DMS 273 (cell line): ENCODE measurements around the gene NEDD1.

Experiments used
- DNase-seq: peaks from one replicate; lab custom pipeline; 2025; ENCODE audit not compliant: unreplicated experiment; lab: John Stamatoyannopoulos, UW

NEDD1 gene

DNA sequence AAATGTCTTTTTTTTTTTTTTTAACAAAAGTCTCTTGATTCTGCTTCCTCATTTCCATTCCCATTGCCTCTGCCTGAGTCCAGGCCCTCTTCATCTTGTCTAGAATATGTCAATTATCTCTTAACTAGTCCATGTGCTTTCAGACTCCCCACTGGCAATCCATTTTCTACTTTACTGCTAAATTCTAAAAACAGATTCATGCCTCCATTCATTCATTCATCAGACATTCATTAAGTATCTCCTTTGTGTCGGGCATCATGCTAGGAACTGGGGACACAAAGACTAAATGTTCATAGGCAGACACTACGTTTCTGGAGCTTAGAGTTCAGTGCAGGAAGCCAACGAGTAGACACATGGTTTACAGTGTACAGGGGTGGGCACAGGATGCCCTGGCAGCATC lies 9.6 kb upstream of the NEDD1 start:
- no peak for DNase-seq

DNA sequence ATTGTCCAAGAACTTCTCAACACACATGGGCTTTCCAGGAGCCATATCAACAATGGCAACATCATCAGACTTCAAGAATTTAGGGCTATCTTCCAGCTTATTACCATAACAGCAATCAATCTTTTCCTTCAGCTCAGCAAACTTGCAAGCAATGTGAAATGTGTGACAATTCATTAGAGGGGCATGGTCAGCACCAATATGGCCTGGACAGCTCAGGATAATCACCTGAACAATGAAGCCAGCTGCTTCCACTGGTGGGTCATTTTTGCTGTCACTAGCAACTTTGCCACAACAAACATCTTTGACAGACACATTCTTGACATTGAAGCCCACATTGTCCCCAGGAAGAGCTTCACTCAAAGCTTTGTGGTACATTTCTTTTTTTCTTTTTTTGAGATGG lies 5.9 kb upstream of the NEDD1 start:
- DNase-seq, result no peak

DNA sequence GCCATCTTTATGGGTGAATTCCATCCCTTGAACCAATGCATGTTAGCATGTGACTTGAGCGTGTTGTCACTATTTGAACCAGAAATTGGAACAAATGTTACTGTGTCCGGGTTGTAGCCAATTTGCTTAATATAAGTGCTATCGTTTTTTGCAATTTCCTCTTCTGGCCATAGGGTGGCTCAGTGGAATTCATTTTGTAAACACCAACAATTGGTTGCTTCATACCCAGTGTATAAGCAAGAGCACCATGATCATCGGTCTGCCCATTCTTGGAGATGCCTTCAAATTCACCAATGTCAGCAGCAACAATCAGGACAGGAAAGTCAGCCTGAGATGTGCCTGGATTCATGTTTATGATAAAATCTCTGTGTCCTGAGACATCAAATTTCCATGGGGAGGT lies 5.0 kb upstream of the NEDD1 start:
- DNase-seq, result peak; percentile 1

DNA sequence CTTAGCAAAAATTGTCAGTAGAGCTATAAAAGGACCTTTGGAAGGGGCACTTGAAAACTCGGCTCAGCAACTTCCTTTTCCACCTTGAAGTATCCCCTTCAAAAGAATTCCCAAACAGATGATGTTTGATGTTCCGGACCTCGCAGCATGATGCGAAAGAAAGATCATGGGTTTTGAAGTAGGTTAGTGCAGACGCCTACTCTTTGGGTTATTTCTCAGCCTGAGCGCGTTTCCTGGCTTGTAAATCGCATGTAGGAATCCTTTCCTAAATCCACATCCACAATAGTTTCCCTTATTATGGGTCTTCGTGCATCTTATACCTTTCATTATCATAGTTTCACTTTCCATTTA lies 584 bp upstream of the NEDD1 start:
- no peak for DNase-seq

DNA sequence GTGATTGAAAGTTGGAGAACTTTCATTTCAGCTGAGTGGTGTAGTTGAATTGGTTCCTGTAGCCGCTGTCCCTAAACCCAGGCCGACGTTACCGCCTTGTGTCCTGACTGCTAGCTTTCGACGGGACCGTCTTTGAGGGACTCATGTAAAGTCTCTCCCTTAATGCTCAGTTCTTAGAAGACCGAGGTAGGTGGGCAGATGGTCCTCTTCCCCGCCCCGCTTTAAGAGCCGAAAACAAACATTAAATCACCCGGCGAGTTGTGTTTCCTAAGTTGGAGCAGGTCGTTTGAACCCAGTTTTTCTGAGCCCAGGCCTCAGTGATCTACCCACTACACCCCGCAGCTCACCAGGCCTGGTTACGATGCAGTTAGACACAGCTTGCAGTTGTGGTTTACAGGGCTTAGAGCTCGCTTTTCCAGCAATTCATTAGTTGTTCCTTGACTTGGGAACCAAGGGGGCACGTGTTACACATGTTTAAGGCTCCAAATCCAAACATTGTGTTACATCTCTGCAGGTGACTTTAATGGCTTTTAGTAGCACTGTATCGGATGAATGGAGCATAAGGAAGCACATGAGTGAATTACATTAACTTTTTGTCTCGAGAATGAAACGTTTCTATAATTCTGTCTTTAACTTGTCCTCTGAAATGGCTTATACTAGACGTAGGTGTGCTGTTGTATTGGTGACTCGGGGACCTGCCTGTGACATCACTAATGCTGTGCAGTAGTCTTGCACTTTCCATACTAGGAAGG lies 790 bp downstream of the NEDD1 start:
- peak; percentile 60 for DNase-seq

DNA sequence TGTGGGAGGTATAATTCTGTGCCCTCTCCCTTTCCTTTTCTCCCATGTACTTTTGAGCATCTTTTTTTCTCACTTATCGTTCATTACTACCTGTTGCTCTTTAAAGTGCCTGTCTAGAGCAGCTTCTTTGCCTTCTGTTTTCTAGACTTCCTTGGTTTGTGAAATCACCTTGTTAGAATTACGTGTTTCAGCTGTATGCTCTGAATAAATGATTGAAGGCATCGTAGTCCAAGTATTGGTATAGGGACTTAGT lies 1.3 kb downstream of the NEDD1 start:
- no peak for DNase-seq

DNA sequence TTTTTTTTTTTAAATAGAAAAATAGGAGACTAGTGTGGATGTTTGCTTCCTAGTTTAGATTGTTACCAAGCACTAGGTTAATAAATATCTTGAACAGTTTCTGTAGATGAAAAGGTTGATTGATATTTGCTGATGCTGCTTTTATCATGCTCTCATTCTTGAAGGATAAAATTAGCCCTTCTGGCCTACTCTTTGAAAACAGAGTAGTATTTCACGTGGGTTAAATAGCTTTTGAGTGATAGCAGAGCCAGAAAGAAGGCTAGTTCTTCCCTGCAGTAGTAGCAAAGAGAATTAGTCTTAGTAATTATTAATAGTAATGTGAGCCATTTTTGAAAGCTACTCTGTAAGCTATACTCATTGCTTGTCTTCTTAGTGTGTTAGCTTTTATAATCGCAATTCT lies 5.2 kb downstream of the NEDD1 start:
- no peak for DNase-seq

DNA sequence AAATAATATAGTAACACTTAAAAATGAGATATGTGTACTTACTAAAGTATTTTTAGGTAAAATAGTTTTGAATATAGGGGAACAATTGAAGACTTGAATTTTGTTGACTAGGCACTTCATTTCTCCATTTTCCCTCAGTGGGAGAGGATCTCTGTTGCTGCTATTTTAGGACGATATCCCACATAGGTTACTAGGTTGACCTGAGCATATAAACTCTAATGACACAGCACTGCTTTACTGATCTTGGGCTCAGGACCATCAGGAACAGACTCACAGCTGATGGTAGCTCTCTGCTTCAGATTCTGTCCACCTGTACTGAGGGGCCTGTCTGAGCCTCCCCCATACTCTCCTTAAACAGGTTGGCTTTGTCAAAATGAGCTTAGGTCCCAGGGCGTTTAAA lies 5.9 kb downstream of the NEDD1 start:
- no peak for DNase-seq

DNA sequence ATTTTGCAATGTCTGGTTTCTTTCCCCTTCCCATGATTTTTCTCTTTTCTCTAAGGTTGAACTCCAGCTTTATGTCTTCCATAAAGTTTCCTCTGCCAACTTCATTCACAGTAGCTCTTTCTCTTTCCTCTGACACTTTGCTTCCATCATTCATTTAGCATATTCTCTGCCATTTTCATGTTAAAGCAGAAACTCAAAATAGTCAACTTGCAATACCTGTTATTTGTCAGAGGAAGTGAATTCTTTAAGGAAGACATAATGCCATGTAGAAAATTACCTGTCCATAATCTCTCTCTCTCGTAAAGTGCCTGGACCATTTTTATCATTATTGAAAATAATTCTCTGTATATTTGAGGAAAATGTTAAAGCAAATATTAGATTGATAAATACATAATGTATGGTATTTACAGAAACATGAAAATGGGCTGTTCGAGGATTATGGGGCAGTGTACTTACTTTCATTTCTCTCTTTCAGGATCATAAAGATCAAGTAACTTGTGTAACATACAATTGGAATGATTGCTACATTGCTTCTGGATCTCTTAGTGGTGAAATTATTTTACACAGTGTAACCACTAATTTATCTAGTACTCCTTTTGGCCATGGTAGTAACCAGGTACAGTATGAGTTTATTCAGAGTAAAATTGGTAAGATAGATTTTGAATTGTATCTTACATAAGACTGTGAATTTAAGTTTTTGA lies 12.6 kb downstream of the NEDD1 start:
- DNase-seq, result no peak

DNA sequence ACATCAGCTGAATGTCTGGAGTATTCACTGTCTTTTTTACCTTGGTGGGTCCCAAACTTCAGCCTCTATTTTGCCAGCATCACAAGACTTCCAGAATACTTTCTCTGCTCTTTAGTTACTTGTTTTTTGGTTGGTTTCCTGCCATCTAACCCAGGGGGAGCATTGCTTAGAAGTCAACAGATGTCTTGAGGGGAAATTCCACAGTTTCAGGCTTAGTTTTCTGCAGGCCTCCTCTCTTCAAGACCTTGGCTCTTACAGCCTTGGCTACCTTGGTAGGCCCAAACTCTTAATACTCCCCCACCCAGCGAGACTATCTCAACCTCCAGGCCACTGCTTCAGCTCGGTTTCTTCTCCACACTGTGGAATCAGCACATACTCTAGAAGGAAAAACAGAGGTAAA lies 41.7 kb downstream of the NEDD1 start:
- no peak for DNase-seq

DNA sequence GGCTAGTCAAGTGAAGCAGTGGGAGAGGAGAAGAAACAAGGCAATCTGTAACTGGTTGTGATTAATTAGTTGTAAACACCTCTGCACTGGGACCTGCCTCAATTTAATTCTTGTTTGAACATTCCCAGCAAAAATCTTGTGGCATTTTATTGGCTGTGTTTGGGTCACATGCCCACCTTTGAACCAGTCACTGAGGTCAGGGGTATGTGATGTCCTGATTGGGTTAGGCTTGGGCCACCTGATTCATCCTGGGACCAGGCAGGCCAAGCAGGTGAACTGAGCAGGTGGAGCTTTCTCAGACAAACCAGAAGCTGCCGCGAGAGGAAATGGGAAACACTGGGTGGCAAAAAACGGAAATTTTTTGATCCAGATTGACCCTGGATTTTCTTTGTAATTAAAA lies 72.5 kb downstream of the NEDD1 start:
- DNase-seq, result no peak

DNA sequence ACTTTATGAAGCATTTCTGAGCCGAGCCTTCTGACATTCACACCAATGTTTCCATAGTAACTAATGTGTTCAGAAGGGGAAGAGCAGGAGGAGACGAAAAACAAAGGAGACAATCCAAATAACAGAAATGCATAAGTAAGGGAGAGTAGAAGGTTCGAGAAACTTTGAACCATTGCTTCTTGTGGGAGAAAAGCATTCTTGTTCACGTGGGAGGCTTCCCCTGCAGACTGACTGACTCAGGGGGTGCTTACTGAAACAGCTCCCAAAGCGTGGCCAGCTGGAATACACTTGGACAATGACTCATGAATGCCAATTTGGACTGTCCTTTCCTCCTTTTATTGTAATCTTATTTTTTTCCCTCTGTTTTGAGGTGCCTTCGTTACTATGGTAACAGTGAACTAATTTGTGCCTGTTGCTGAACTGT lies 73.9 kb downstream of the NEDD1 start:
- DNase-seq, result no peak

DNA sequence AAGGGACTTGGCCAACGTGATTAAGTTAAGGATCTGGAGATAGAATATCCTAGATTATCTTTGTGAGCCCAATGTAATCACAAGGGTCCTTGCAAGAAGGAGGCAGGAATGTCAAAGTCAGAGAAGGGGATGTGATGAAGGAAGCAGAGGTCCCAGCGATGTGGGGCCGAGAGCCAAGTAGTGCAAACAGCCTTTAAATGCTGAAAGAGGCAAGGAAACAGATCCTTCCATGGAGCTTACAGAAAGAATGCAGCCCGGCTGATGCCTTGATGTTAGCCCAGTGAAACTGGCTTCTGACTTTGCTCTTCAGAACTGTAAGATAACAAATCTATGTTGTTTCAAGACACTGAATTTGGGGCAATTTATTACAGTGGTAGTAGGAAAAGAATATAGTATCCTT lies 74.9 kb downstream of the NEDD1 start:
- no peak for DNase-seq

DNA sequence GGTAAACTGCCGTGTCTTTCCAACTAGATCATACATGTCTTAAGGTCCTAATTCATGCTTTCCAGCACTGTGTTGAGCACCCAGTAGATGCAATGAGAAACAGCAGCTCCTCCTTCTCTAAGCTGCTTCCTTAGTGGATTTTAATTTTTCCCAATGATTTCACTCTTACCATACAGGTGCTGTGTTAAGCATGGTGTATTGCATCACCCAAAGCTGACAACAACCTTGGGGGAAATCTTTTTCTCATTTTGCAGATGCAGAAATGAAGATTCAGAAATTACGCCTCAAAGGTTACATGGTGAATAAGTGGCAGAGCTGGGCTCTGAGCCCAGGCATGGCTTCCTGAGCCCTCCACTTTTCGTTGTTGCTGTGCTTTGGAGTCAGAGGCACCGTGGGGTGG lies 75.6 kb downstream of the NEDD1 start:
- no peak for DNase-seq

DNA sequence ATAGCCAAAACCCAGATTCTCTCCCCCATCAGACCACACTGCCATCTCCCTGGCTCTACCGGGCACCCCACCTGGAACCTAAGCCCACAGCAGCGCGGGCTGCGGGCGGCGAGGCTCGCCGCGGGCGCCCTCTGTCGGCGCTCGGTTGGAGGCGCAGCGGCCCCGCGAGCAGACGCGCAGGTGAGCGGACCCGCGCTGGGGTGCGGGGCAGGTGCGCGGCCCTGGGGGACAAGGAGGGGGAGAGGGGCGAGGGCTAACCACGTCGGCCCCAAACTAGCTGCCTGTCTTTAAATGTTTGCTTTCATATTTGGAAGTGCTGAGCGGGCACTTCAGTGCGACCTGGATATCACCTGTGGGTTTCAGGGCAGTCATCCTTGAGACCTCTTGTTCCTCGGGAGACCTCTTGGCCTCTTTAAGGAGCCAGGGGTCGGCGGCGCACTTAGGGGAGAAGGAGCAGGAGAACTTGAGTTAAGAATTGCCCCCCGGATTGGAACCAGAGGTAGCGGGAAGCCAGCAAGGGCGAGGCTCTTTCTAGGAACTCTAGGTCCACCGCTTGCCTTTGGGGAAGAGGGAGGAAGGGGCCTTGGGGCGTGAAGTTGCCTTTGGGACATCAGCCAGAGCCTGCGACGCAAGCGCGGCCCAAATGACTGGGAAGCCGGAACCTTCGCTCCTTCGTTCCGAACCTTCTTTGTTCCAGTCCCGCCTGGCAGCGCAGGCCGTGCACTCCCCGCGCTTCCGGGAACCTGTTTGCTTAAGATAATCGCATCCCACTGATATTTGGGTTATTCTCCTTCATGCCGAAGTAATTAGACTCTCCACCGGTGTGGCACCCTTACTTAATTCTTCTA lies 78.7 kb downstream of the NEDD1 start:
- peak; percentile 50 for DNase-seq

DNA sequence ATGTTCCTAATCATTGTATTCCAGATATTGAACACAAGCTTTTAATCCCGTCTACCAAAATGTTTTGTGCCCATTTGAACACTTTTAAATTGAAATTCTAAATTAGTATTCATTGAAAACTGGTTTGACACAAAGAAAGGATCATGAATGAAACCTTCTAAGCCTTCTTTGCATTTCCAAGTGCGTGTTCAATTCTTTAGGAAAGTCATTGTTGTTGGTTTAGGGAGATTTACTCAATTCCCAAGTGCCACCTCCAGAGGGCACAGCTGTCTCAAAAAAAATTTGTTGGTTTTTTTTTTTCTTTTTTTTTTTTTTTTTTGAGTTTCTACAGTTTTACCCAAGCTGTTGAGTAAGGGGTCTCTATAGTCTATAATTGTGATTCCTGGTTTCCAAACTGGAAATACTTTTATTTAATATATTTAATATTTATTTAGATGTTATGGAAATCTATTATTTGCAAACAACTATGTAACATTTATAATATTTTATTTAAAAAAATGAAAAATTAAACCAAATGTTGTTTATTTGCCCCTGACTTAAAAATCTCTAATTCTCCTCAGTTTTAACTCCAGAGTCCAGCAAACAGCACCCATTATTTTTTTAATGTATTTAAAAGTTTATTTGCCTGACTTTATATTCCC lies 79.9 kb downstream of the NEDD1 start:
- DNase-seq, result peak; percentile 38

DNA sequence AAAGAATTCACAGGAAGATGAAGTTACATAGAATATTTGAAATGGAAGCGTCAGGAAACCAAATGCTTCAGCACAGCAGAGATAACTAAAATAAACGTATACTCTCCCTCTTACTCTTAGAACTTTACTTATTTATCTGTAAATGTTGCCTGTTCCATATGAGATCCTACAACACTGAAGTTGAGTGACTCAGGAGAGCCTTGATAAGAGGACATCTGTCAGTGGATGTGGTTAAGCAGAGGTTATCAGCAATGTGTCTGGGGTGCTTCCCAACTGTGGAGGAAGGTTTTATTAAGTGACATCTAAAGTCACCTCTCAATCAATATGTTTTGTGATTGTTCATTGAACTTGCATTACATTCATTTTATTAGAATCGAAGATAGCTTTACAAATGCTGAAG lies 81.9 kb downstream of the NEDD1 start:
- DNase-seq, result no peak

DNA sequence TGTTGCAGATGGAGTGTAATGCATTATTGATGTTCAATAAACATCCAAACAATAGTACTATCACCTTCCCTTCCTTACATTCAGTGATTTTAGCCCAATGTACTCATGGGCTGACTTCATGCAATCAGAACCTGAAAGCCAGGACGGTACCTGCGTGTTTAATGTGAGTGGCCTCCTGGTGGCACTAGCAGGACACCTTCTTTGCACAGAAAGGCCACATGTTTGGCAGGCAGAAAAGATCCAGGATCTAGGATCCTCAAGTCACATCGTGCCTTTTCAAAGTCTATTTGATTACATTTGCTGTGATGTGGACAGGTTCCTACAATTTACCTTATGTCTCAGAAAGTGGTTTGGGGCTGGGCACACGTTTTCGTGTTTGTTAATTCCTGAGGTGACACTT lies 82.9 kb downstream of the NEDD1 start:
- DNase-seq, result peak; percentile 45

DNA sequence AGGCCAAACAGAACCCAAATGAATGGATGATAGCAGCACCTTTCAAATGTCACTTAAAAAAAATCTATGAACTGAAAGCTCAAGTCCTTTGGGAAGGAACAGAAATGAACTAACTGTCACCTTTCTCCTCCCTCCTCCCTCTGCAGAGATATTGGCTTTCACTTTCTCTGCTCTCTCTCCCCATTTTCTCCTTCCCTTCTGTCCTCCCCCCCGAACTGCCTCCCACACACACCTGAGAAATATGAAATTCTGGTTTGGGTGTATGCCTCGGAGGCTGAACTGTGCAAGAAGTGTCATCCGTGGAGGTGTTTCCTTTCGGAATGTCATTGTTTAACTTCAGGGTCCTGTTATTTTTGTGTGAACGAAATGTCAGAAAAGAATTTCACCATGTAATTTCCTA lies 87.8 kb downstream of the NEDD1 start:
- DNase-seq, result no peak

DNA sequence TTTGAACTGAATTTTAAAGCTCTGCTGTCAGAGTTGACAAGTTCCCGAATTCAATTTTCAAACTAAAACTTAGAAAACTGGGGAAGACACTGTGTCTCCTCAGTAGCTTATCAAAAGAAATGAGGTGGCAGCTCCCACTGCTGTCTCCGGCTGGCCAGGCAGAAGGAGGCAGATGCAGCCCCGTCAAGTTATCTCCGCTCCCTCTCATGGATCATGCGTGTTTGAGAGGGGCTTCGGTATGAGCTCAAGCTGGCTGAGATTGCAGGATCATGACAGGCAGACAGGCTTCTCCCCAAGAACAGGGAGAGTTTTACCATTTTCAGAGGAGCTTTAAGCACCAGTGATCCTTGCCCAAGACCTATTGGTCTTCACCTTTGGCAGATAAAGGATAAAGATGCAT lies 88.8 kb downstream of the NEDD1 start:
- no peak for DNase-seq

DNA sequence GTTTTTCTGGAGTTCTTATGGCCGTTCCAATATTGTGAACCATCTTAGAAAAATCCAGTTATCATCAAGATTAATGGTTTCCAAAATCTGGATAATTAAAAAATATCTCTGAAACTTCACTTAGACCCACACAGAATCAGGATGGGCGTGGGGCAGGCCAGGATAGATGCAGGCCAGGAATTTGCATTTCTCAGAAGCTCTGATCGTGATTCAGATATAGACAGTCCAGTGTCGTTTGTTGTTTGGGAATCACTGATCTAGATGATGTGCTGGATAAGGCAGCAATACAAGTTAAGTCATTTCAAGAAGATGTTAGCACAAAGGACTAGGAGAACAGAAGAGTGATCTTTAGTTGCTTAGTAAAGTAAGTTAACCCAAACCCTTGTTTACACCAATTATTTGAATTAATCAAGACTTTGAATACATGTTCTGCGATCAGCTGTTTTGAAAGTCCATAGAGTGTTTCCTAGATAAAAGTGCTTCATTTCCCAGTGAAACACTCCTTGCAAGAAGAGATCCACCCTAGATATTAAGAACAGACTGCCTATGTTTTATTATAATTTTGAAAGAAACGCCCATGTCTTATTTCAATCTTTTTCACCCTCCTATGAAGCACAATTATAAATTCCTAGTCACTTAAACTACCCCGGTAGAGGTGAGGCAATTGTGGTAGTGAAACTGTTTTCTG lies 90.9 kb downstream of the NEDD1 start:
- DNase-seq, result no peak
